OCI-LY7 (cell line): Measurements from ENCODE around the gene ZMIZ1.

Experiments
- EZH2phosphoT487 ChIP-seq: fragments of 200-600 bp; sonication (generic); IDR thresholded peaks from 2 replicates; pipeline ENCODE4 v1.6.1; 2018; ENCODE audit warnings: low read depth, borderline replicate concordance, mild to moderate bottlenecking, mixed run types, antibody characterized with exemption, low read length, moderate library complexity, mixed read lengths
- TF ChIP-seq, protein P1 (sequence below): fragments of 200-600 bp; sonication (generic); conservative IDR thresholded peaks from 2 replicates; pipeline ENCODE4 v1.5.1; 2014; ENCODE audit warnings: mild to moderate bottlenecking, antibody characterized with exemption, low read length, moderate library complexity, mixed read lengths

DNA sequence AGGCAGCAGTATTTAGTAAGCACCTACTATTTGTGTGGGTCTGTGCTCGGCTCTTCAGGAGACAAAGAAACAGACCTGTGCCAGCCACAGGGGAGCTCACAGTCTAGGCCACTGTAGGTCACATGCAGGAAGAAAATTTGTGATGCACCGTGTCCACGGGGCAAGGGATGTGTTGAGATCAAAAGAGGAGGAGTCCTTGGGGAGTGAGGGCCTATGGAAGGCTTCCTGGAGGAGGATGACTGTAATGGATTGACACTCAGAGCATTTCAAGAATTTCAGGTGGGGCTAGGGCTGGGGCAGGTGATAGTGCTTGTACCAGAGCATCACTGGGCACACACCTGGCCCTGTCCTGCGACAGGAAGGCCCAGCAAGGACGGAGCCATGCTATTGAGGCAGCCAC is 102.7 kb downstream of the ZMIZ1 start:
- TF ChIP-seq, protein P1, sequence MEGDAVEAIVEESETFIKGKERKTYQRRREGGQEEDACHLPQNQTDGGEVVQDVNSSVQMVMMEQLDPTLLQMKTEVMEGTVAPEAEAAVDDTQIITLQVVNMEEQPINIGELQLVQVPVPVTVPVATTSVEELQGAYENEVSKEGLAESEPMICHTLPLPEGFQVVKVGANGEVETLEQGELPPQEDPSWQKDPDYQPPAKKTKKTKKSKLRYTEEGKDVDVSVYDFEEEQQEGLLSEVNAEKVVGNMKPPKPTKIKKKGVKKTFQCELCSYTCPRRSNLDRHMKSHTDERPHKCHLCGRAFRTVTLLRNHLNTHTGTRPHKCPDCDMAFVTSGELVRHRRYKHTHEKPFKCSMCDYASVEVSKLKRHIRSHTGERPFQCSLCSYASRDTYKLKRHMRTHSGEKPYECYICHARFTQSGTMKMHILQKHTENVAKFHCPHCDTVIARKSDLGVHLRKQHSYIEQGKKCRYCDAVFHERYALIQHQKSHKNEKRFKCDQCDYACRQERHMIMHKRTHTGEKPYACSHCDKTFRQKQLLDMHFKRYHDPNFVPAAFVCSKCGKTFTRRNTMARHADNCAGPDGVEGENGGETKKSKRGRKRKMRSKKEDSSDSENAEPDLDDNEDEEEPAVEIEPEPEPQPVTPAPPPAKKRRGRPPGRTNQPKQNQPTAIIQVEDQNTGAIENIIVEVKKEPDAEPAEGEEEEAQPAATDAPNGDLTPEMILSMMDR = no peak
- TF ChIP-seq EZH2phosphoT487 = no peak
